Heart right ventricle (tissue), 16 donors: ENCODE data around the gene DGCR6L. TPM values are rescaled to one million over a fixed set of nuclear protein-coding genes. Genes with fewer than 3 reads are reported as not detected.
"Not testable (repeated sequence)": the region's sequence is repeated elsewhere in the genome, so short reads cannot be mapped to it uniquely, and the experiment has no call there.

Experiments
- ATAC-seq, 8 donors: fragments of 200-7000 bp; cut with Tn5 transposase; one replicate each; pipeline ENCODE4 v1.9.1; 2020; ENCODE audit warnings: mild to moderate bottlenecking in 8 of 8, moderate library complexity in 8 of 8, moderate number of reproducible peaks in 1 of 8
- DNase-seq, 2 donors: peaks; one replicate each; pipeline ENCODE4 v3.0.0-alpha.2; 2020
- H3K27ac ChIP-seq, 10 donors: fragments of 200-600 bp; sonication (generic) in 2 of 10; one replicate each; pipeline versions ENCODE4 v1.5.0 to v1.8.0; 2020 to 2022; ENCODE audit warnings: mild to moderate bottlenecking in 3 of 10
- H3K27me3 ChIP-seq, 7 donors: fragments of 200-600 bp; one replicate each; pipeline ENCODE4 v1.8.0; 2021 to 2022; ENCODE audit warnings: mild to moderate bottlenecking in 2 of 7
- H3K36me3 ChIP-seq, 9 donors: fragments of 200-600 bp; sonication (generic) in 1 of 9; one replicate each; pipeline versions ENCODE4 v1.5.0 to v1.8.0; 2020 to 2022; ENCODE audit warnings: mild to moderate bottlenecking in 2 of 9
- H3K4me1 ChIP-seq, 9 donors: fragments of 200-600 bp; sonication (generic) in 1 of 9; one replicate each; pipeline versions ENCODE4 v1.5.0 to v1.8.0; 2020 to 2022; ENCODE audit warnings: mild to moderate bottlenecking in 4 of 9
- H3K4me3 ChIP-seq, 10 donors: fragments of 200-600 bp; sonication (generic) in 2 of 10; one replicate each; pipeline versions ENCODE4 v1.5.0 to v1.8.0; 2020 to 2022; ENCODE audit warnings: mild to moderate bottlenecking in 7 of 10, moderate library complexity in 2 of 10
- H3K9me3 ChIP-seq, 11 donors: fragments of 200-600 bp in 10 of 11; sonication (generic) in 2 of 11; one replicate each; pipeline versions ENCODE4 v1.5.0 to v1.8.0; 2013 to 2022; ENCODE audit warnings: mild to moderate bottlenecking in 2 of 11, control low read depth in 1 of 11, moderate library complexity in 1 of 11
- WGBS, 2 donors: extraction: QIAGEN DNeasy Blood & Tissue Kit; methylation state at CpG; one replicate each; pipeline ENCODE4 v1.1.7; 2013; ENCODE audit warnings: inconsistent platforms in 1 of 2; 5-methylcytosine and 5-hydroxymethylcytosine counted together
- intact Hi-C, 10 donors: fragments of 100-400 bp; cut with DNase I; formaldehyde crosslinking; loops; one replicate each; pipeline versions ENCODE4 v1.11.1 to v1.14.2; 2022
- polyA plus RNA-seq, 2 donors: library from polyadenylated mRNA; stranded (reverse); fragments of 200-250 nt; gene quantifications; one replicate each; pipeline ENCODE4 v1.2.3, GENCODE V29; 2013
- total RNA-seq, 10 donors: library from RNA; stranded (reverse); fragmentation: NEBNext Ultra II Directional in 3 of 10; extraction: Animal tissue kit (Norgen Biotek cat#: 25700) in 3 of 10; gene quantifications; one replicate each; pipeline versions ENCODE4 v1.2.1 to v1.2.4, GENCODE V29; 2021 to 2023
- TF ChIP-seq, protein P1 (sequence below), 9 donors: fragments of 200-600 bp; sonication (generic) in 2 of 9; IDR thresholded peaks; one replicate each; pipeline versions ENCODE4 v1.5.0 to v1.8.0; 2021 to 2022; ENCODE audit warnings: antibody characterized with exemption in 9 of 9, mild to moderate bottlenecking in 5 of 9, moderate library complexity in 1 of 9
- donor health status: Arrhythmogenic right ventricular cardiomyopathy.
- donor health status: ischemic (EF 13 %, LVEDD 7.1; RV severe dilation, severe dysfunction).
- donor health status: healthy with polysubstance abuse.
- donor health status: DM: no; HTN: yes; CAD: no.
- donor health status: DM: no; HTN: no; CAD: no.
- donor health status: ischemic (EF 25% LVEDD 6.9; RV normal size, moderate dysfunction).
- donor health status: ischemic (EF 25% LVEDD 5.7; RV mildly dilated, moderate dysfunction).
- donor health status: healthy.
- donor health status: DM: yes; HTN: yes; CAD: no.
- donor health status: Ischemic cardiomyopathy.
- donor health status: ischemic (EF 35%, LVEDD 5.7; RV mildly dilated, moderate dysfunction).
- donor health status: nonischemic (EF 11% LVEDD 7.7; RV severe dilation, severe dysfunction).
- donor health status: DM: yes; HTN: yes; CAD: no.
- donor health status: PGD.
- donor health status: ischemic (EF 29% LVEDD 5.4; RV normal size, mild dysfunction).
- donor health status: nonischemic (EF 23%, LVEDD 6.1; RV moderate dilation, normal function).

DGCR6L gene
- total and polyA plus RNA-seq, 12 donors: 37.9 to 90.3 (median 41.7) TPM

DNA sequence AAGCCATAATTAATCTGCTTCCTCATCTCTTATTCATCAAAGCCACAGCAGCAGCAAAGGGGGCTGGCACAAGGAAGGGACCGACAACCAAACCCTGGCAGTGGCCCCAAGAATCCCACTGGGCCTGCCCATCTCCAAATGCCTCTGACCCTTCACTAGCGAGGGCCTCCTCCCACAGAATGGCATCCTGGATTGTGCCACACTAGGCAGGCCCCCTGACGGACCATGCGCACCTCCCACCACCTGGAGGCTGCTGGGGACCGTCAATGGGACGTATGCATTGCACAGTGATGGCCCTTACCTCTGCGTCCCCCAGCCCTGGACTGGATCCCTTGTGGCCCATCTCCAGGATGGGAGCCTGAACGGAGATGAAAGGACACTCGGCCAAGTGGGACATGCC lies 47.7 kb downstream of the DGCR6L start:
- Histone ChIP-seq H3K36me3 (no peaks in the 10 kb centered on the region), H3K4me1 (peaks cover 5 to 17% (median 6%) of the 10 kb centered on the region in 9 donors), H3K9me3 (no peaks in the 10 kb centered on the region), H3K4me3 (no peak overlapping the region), H3K27me3 (peaks cover 0 to 6% (median 0%) of the 10 kb centered on the region in 7 donors), H3K27ac (no peak overlapping the region)
- ATAC-seq: no peak
- TF ChIP-seq, protein P1, sequence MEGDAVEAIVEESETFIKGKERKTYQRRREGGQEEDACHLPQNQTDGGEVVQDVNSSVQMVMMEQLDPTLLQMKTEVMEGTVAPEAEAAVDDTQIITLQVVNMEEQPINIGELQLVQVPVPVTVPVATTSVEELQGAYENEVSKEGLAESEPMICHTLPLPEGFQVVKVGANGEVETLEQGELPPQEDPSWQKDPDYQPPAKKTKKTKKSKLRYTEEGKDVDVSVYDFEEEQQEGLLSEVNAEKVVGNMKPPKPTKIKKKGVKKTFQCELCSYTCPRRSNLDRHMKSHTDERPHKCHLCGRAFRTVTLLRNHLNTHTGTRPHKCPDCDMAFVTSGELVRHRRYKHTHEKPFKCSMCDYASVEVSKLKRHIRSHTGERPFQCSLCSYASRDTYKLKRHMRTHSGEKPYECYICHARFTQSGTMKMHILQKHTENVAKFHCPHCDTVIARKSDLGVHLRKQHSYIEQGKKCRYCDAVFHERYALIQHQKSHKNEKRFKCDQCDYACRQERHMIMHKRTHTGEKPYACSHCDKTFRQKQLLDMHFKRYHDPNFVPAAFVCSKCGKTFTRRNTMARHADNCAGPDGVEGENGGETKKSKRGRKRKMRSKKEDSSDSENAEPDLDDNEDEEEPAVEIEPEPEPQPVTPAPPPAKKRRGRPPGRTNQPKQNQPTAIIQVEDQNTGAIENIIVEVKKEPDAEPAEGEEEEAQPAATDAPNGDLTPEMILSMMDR (IDR thresholded peaks at IDR 0.05): no peak
- 93 to 94% methylated on average over 9 of the region's 9 CpGs for WGBS, 2 donors
- DNase-seq: no peak
- intact Hi-C loops: loop anchor here in 1 of 10 donors (5.0 kb wide), 1 partner anchor 100 kb away; no protein-coding TSS in a partner anchor

GRCh38 chr22:20271114-20271994 lies 48.5 kb downstream of the DGCR6L start:
- no peak overlapping the region for H3K27ac ChIP-seq
- ATAC-seq: no peak
- H3K36me3 ChIP-seq: no peaks in the 10 kb centered on the region
- 86 to 91% methylated on average over 12 of the region's 14 CpGs for WGBS, 2 donors
- H3K4me1 ChIP-seq: peaks cover 6 to 23% (median 9%) of the 10 kb centered on the region in 9 donors
- TF ChIP-seq, protein P1 (IDR thresholded peaks at IDR 0.05): no peak
- DNase-seq: no peak
- H3K9me3 ChIP-seq: no peaks in the 10 kb centered on the region
- H3K27me3 ChIP-seq: peaks cover 0 to 10% (median 0%) of the 10 kb centered on the region in 7 donors
- intact Hi-C loops: loop anchor here in 1 of 10 donors (5.0 kb wide), 1 partner anchor 99 kb away; no protein-coding TSS in a partner anchor
- no peak overlapping the region for H3K4me3 ChIP-seq

DNA sequence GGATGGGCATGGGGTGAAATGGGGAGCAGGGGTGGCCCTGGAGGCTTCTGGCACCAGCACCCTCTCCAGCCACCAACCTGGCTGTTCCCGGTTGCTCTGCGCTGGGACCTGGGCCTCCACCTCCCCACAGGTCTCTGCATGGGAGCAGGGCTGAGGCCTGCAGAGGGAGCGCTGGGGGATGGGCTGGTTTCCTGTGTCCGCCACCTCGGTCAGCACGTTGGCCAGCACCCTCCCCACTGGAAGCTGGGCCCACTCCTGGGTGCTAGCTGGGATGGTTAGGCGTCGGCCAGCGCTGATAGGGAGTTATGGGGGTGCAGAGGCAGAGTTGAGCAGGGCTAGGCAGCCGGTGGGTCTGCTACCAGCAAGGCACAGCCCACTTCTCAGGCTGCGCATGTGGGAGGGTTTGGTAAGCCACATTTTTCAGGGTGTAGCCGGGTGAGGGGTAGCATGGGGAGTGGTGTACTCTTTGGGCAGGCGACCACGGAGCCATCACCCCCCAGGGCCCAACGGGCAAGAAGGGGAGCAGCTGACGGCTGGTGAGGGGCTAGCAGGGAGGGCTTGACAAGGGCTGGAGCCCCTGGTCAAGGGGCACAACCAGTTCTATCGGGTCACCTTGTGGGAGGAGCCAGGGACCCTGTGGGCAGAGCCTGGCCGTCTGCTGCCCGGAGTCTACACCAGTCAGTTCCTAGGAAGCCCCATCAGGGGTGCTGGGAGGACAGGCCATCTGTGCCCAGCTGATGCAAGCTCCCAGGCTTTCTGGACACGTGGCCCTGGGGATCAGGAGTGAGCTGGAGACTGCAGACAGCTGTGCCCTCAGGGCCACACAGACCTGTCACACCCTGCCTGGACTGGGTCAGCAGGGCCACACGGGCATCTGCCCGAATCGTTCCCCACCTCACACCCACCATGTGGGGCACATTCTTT lies 49.4 kb downstream of the DGCR6L start:
- peak in 5 of 8 donors; percentile 16 to 38 (median 34) for ATAC-seq
- H3K27me3 ChIP-seq: peaks cover 0 to 10% (median 0%) of the 10 kb centered on the region in 7 donors
- not testable (repeated sequence) for H3K36me3 ChIP-seq, H3K27ac ChIP-seq, DNase-seq, H3K9me3 ChIP-seq, H3K4me3 ChIP-seq
- intact Hi-C loops: loop anchor here in 1 of 10 donors (5.0 kb wide), 1 partner anchor 98 kb away; no protein-coding TSS in a partner anchor
- peaks cover 6 to 23% (median 9%) of the 10 kb centered on the region in 9 donors for H3K4me1 ChIP-seq
- 66% methylated on average over 20 to 22 of the region's 23 CpGs for WGBS, 2 donors

DNA sequence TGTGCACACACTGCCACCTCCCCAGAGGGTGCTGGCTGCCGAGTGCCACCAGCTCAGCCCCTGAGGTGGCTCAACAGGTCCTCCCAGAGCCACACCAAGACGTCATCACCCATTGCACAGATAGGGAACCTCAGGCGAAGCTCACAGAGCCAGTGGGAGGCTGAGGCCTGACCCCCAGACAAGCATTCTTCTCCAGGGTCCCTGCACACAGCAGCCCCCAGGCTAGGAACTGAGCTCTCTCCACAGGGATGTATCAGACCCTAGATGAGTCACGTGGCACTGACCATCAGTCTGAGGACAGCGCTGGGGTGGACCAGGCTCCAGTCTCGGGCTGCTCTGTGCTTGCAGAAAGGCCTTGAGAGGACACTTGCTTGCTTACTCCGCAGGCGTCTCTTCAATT lies 50.2 kb downstream of the DGCR6L start:
- not testable (repeated sequence) for ATAC-seq, DNase-seq, H3K9me3 ChIP-seq, H3K27ac ChIP-seq, H3K36me3 ChIP-seq, H3K4me3 ChIP-seq
- intact Hi-C loops: loop anchor here in 5 of 10 donors (2.0 to 5.0 kb wide), 3 partner anchors 97 to 112 kb away; no protein-coding TSS in a partner anchor
- H3K4me1 ChIP-seq: peaks cover 6 to 23% (median 9%) of the 10 kb centered on the region in 9 donors
- 87 to 92% methylated on average over 7 to 8 of the region's 8 CpGs for WGBS, 2 donors
- peaks cover 0 to 10% (median 0%) of the 10 kb centered on the region in 7 donors for H3K27me3 ChIP-seq

- ATAC-seq, DNase-seq, H3K36me3 ChIP-seq, H3K4me3 ChIP-seq, H3K27ac ChIP-seq, H3K9me3 ChIP-seq: not testable (repeated sequence)
- Histone ChIP-seq H3K27me3 (peaks cover 0 to 10% (median 0%) of the 10 kb centered on the region in 7 donors), H3K4me1 (peaks cover 6 to 23% (median 9%) of the 10 kb centered on the region in 9 donors)
- intact Hi-C loops: loop anchor here in 5 of 10 donors (2.0 to 5.0 kb wide), 2 partner anchors 110 to 112 kb away; no protein-coding TSS in a partner anchor
- WGBS, 2 donors: 79 to 96% methylated on average over 4 of the region's 4 CpGs
Observed at GRCh38 chr22:20269201-20269600, 50.7 kb downstream of the DGCR6L start.
